ENCODE data around the gene HEG1. TPM values are rescaled to one million over a fixed set of nuclear protein-coding genes. Genes with fewer than 3 reads are reported as not detected.

Gene HEG1
- total and polyA plus RNA-seq, 2 of the 13 experiments (the other 11 are each of a cell fraction or from before 2014, with no cell fraction given), result 10.7 to 18.2 TPM

DNA sequence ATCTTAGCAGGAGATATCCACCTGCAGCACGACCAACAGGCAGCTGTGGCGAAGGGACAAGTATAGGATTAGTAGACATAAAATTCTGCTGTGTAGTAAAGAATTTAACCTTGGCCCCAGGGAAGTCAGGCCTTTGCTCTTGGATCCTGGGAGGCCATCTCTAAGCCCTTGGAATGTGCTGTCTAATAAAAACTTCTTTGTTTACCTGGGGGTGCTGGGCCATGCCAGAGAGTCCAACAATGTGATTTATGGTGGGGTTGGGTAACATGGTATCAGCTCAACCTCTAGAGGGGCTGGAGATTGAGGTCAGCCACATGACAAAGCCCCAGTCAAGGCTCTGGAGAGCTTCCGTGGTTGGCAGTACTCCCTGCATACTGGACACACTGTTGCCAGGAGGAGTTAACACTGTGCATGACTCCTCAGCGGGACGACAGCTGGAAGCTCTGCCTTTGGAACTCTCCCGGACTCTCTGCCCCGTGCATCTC, 52.4 kb downstream of the HEG1 start (continued):
- TF ChIP-seq, protein P1, sequence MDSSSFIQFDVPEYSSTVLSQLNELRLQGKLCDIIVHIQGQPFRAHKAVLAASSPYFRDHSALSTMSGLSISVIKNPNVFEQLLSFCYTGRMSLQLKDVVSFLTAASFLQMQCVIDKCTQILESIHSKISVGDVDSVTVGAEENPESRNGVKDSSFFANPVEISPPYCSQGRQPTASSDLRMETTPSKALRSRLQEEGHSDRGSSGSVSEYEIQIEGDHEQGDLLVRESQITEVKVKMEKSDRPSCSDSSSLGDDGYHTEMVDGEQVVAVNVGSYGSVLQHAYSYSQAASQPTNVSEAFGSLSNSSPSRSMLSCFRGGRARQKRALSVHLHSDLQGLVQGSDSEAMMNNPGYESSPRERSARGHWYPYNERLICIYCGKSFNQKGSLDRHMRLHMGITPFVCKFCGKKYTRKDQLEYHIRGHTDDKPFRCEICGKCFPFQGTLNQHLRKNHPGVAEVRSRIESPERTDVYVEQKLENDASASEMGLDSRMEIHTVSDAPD (CRISPR knock-in tag; IDR thresholded peaks at IDR 0.05), result peak; percentile 93
- TF ChIP-seq MEIS2 (CRISPR knock-in tag; IDR thresholded peaks at IDR 0.05) (peak; percentile 96), PBX3 (CRISPR knock-in tag; IDR thresholded peaks at IDR 0.05; ENCODE audit: borderline replicate concordance) (no peak), JUN (CRISPR knock-in tag; IDR thresholded peaks at IDR 0.05) (no peak), ZNF790 (CRISPR knock-in tag; IDR thresholded peaks at IDR 0.05; ENCODE audit: borderline replicate concordance) (no peak), DR1 (CRISPR knock-in tag; IDR thresholded peaks at IDR 0.05) (no peak), ZNF883 (CRISPR knock-in tag; IDR thresholded peaks at IDR 0.05; ENCODE audit: not compliant biosample characterization) (no peak), CBX5 (CRISPR knock-in tag; IDR thresholded peaks at IDR 0.05; ENCODE audit: borderline replicate concordance) (no peak), ZSCAN25 (CRISPR knock-in tag; IDR thresholded peaks at IDR 0.05) (0 out of 2 replicates have a peak, but pooled peaks have one; percentile 24), ISL2 (CRISPR knock-in tag; IDR thresholded peaks at IDR 0.05) (peak; percentile 93), DPF2 (CRISPR knock-in tag; IDR thresholded peaks at IDR 0.05; ENCODE audit: borderline replicate concordance, low read depth) (peak; percentile 78), RELA (CRISPR knock-in tag; IDR thresholded peaks at IDR 0.05) (no peak), ZNF264 (CRISPR knock-in tag; IDR thresholded peaks at IDR 0.05) (0 out of 2 replicates have a peak, but pooled peaks have one; percentile 77), ZNF549 (CRISPR knock-in tag; IDR thresholded peaks at IDR 0.05) (no peak), ELF4 (CRISPR knock-in tag; IDR thresholded peaks at IDR 0.05; ENCODE audit: borderline replicate concordance) (no peak), NBN (conservative IDR thresholded peaks at IDR 0.05) (no peak)
- TF ChIP-seq, protein P2, sequence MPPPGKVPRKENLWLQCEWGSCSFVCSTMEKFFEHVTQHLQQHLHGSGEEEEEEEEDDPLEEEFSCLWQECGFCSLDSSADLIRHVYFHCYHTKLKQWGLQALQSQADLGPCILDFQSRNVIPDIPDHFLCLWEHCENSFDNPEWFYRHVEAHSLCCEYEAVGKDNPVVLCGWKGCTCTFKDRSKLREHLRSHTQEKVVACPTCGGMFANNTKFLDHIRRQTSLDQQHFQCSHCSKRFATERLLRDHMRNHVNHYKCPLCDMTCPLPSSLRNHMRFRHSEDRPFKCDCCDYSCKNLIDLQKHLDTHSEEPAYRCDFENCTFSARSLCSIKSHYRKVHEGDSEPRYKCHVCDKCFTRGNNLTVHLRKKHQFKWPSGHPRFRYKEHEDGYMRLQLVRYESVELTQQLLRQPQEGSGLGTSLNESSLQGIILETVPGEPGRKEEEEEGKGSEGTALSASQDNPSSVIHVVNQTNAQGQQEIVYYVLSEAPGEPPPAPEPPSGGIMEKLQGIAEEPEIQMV (CRISPR knock-in tag; IDR thresholded peaks at IDR 0.05; ENCODE audit: low read depth), result no peak; the same call in 1 of the 2 replicates
- TF ChIP-seq, protein P3, sequence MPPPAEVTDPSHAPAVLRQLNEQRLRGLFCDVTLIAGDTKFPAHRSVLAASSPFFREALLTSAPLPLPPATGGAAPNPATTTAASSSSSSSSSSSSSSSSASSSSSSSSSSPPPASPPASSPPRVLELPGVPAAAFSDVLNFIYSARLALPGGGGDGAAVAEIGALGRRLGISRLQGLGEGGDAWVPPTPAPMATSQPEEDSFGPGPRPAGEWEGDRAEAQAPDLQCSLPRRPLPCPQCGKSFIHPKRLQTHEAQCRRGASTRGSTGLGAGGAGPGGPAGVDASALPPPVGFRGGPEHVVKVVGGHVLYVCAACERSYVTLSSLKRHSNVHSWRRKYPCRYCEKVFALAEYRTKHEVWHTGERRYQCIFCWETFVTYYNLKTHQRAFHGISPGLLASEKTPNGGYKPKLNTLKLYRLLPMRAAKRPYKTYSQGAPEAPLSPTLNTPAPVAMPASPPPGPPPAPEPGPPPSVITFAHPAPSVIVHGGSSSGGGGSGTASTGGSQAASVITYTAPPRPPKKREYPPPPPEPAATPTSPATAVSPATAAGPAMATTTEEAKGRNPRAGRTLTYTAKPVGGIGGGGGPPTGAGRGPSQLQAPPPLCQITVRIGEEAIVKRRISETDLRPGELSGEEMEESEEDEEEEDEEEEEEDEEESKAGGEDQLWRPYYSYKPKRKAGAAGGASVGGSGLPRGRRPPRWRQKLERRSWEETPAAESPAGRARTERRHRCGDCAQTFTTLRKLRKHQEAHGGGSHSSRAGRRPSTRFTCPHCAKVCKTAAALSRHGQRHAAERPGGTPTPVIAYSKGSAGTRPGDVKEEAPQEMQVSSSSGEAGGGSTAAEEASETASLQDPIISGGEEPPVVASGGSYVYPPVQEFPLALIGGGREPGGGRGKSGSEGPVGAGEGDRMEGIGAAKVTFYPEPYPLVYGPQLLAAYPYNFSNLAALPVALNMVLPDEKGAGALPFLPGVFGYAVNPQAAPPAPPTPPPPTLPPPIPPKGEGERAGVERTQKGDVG (CRISPR knock-in tag; IDR thresholded peaks at IDR 0.05; ENCODE audit: borderline replicate concordance), result peak; percentile 92
- TF ChIP-seq, protein P4, sequence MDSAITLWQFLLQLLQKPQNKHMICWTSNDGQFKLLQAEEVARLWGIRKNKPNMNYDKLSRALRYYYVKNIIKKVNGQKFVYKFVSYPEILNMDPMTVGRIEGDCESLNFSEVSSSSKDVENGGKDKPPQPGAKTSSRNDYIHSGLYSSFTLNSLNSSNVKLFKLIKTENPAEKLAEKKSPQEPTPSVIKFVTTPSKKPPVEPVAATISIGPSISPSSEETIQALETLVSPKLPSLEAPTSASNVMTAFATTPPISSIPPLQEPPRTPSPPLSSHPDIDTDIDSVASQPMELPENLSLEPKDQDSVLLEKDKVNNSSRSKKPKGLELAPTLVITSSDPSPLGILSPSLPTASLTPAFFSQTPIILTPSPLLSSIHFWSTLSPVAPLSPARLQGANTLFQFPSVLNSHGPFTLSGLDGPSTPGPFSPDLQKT (CRISPR knock-in tag; IDR thresholded peaks at IDR 0.05; ENCODE audit: borderline replicate concordance), result no peak
- TF ChIP-seq, protein P5, sequence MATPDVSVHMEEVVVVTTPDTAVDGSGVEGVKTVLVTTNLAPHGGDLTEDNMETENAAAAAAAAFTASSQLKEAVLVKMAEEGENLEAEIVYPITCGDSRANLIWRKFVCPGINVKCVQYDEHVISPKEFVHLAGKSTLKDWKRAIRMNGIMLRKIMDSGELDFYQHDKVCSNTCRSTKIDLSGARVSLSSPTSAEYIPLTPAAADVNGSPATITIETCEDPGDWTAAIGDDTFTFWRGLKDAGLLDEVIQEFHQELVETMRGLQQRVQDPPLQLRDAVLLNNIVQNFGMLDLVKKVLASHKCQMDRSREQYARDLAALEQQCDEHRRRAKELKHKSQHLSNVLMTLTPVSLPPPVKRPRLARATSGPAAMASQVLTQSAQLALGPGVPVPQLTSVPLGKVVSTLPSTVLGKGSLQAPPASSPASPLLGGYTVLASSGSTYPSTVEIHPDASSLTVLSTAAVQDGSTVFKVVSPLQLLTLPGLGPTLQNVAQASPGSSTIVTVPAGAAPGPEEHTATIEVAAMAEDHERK (CRISPR knock-in tag; IDR thresholded peaks at IDR 0.05; ENCODE audit: low read depth), result no peak

Data from HepG2 (cell line).